ENCODE measurements around the gene NCK2.
A peak's percentile ranks its signal among the peaks of the same experiment; 100 is the strongest.

NCK2 gene

DNA sequence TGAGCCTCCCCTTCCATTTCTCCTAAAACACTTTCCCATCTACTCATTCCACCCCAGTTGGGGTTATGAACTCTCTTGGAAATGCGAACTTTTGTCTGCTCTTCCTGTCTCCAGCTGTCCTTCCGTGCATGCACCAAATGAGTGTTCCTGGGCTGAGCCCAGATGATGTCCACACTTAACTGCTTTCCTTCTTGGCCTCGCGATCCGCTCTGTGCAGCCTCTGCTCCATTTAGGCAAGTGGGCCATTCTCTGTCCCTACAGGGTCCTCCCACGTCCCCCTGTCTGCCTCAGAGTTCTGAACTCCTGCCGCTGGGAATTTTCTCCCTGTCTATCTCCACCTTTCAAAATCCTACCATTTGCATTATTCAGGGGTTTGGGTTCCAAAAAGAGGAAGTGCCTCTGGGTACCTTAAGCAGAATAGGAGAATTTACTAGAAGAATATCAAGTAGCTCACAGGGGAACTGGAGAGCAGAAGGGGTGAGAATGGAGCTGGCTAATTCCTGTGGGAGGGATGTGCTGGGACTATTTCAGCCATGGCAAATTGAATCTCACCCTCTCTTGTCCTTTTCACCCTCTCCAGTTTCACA, 4.7 kb upstream of the NCK2 start:
- CTCF ChIA-PET = interaction anchor here (1.6 kb wide), 1 partner anchor 12 kb away, joined by 3 read pairs; no protein-coding TSS in a partner anchor
- TF ChIP-seq, protein P1, sequence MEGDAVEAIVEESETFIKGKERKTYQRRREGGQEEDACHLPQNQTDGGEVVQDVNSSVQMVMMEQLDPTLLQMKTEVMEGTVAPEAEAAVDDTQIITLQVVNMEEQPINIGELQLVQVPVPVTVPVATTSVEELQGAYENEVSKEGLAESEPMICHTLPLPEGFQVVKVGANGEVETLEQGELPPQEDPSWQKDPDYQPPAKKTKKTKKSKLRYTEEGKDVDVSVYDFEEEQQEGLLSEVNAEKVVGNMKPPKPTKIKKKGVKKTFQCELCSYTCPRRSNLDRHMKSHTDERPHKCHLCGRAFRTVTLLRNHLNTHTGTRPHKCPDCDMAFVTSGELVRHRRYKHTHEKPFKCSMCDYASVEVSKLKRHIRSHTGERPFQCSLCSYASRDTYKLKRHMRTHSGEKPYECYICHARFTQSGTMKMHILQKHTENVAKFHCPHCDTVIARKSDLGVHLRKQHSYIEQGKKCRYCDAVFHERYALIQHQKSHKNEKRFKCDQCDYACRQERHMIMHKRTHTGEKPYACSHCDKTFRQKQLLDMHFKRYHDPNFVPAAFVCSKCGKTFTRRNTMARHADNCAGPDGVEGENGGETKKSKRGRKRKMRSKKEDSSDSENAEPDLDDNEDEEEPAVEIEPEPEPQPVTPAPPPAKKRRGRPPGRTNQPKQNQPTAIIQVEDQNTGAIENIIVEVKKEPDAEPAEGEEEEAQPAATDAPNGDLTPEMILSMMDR (IDR thresholded peaks at IDR 0.05; ENCODE audit: control extremely low read depth, extremely low read depth, low read depth, missing control alignments) = no peak

DNA sequence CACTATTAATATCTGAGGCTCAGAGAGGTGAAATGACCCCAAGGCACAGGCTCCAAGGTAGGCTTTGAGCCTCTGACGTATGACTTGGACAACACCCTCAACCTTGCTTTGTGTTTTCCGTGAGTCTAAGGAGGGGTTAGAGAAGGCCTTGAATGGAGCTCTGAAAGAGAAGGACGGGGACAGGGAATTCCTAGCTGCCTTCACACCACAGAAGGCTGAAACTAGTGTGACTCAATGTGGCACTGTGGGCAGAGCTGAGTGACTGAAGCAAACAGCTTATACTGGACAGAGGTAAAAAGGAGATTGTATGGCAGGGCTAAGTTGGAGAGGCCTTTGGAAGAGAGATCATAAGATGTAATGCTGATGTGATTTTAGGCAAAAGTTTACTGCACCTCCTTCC, 3.5 kb upstream of the NCK2 start:
- ChIA-PET CTCF (no interaction called here), POLR2A (no interaction called here)
- TF ChIP-seq, protein P1 (IDR thresholded peaks at IDR 0.05; ENCODE audit: control extremely low read depth, extremely low read depth, low read depth, missing control alignments) = no peak
- no peak for DNase-seq (ENCODE audit: extremely low spot score)

More for the DNA sequence above, 4.7 kb upstream of the NCK2 start:
- POLR2A ChIA-PET = no interaction called here
- DNase-seq (ENCODE audit: extremely low spot score) = no peak

DNA sequence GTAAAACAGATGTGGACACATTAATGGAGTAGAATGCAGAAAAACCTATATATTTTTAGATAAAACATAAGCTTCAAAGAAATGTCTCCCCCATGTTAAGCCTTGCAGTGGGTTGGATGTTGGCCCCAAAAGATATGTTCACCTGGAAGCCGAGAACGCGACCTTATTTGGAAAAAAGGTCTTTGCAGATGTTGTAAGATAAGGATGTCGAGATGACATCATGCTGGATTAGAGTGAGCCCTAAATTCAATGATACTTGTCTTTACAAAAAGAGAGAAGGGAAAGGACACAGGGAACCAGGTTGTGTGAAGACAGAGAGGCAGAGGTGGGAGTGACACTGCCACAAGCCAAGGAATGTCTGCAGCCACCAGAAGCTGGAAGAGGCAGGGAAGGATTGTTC, 3.1 kb upstream of the NCK2 start:
- CTCF ChIA-PET = interaction anchor here (3.0 kb wide), 1 partner anchor 14 kb away, joined by 13 read pairs; no protein-coding TSS in a partner anchor
- TF ChIP-seq, protein P1 (IDR thresholded peaks at IDR 0.05; ENCODE audit: control extremely low read depth, extremely low read depth, low read depth, missing control alignments) = no peak
- POLR2A ChIA-PET = no interaction called here
- DNase-seq (ENCODE audit: extremely low spot score) = no peak

DNA sequence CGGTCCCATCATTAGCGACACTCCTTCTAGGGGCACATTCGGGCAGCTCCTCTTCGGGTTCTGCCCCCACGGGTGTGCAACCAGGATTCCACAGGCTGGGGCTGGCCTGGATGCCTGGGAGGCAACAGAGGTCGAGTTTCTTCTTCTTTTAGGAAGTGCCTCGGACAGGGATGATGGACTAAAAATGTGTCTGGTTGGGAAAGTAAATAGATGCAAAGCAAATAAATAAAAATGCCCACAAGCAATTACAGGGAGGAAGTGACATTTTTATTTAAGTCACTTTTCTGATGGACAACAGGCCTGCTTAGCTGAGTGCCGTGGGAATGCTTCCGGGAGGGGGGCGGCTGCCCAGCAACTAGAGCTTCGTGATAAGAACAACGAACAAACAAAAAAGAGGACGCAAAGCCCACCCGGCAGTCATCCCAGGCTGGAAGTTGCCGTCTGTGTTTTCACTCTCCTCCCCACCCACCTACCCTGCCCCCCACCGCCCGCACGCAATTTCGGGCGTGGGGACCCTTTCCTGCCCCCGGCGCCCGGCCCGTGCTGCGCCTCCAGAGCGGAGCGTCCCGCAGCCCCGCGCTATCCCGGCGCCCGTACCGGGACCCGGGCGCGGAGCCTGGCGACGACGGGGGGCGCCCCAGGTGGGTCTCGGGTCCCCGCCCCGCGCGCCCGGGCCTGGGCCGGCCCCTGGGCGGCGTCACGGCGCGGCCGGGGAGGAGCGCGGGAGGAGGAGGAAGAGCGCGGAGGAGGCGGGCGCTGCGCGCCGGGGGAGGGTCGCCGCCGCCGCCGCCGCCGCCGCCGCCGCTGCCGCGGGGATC, 412 bp upstream of the NCK2 start:
- ChIA-PET POLR2A (no interaction called here), CTCF (interaction anchor here (0.9 to 3.0 kb wide), 4 partner anchors 11 to 64 kb away, joined by 3 to 13 read pairs (median 4); no protein-coding TSS in a partner anchor)
- TF ChIP-seq, protein P1 (IDR thresholded peaks at IDR 0.05; ENCODE audit: control extremely low read depth, extremely low read depth, low read depth, missing control alignments) = no peak
- peak; percentile 91 for DNase-seq (ENCODE audit: extremely low spot score)

DNA sequence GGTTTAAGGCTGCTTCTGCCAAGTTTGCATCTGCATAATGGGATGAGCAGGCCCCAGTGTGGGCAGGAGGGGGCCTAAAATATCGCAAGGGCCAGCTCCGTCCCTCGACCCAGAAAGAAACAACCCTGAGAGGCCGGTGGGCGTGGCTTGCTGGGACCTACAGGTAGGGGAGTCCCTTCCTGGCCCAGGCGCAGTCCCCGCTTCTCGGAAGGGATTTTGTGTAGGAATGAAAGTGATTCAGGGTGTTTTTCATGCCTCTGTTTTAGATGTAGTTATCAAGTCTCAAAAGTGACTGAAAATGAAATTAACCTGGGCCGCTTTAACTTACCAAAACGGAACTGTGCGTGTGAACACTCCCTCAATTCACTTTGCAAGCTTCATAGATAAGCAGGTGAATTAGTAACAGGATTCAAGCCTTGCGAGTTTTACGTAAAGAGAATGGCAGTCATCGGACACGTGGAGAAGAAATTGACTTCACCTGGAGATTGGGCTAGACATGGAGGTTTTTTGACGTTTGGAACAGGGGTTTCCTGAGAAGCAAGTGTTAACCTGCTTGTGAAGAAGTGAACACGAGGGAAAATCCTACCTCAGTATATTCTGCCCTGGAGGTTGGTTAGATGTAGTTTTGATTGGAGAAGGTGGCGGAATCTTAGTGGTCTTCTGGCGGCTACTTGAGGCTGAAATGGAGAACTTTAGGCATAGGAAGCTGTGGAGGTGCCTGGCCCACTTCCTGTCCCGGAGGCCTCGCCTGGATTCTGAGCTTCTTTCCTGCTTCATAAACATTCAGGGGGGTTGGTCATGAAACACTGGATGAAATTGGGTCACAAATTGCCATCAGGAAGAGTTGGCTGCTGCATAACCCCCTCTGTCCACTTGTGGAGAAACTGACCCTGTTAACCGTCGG, 1.7 kb downstream of the NCK2 start:
- POLR2A ChIA-PET = no interaction called here
- DNase-seq (ENCODE audit: extremely low spot score) = peak; percentile 76
- CTCF ChIA-PET = interaction anchor here (1.0 to 4.6 kb wide), 7 partner anchors 9 to 128 kb away, joined by 3 to 20 read pairs (median 5); no protein-coding TSS in a partner anchor
- TF ChIP-seq, protein P1 (IDR thresholded peaks at IDR 0.05; ENCODE audit: control extremely low read depth, extremely low read depth, low read depth, missing control alignments) = no peak

Data from GM10248 (cell line).